Body of pancreas (tissue), 4 donors: Measurements from ENCODE around the gene ZSWIM7. TPM values are rescaled to one million over a fixed set of nuclear protein-coding genes. Genes with fewer than 3 reads are reported as not detected.
"Not testable (repeated sequence)": the region's sequence is repeated elsewhere in the genome, so short reads cannot be mapped to it uniquely, and the experiment has no call there.

ENCODE experiments used
- ATAC-seq: fragments of 150-250 bp; one replicate; pipeline ENCODE4 v1.9.1; 2016
- DNase-seq, 4 donors: peaks; one replicate each; pipeline ENCODE4 v3.0.0-alpha.2; 2019
- H3K27ac ChIP-seq, 4 donors: fragments of 200-600 bp; sonication (generic); 1 replicate in 3 of 4; 2 replicates in 1 of 4; pipeline versions ENCODE4 v1.5.1 to v1.6.1; 2016 to 2019; ENCODE audit warnings: mild to moderate bottlenecking in 1 of 4, mixed read lengths in 1 of 4, moderate library complexity in 1 of 4
- H3K27me3 ChIP-seq, 2 donors: fragments of 200-600 bp; sonication (generic); one replicate each; pipeline ENCODE4 v1.6.0; 2016; ENCODE audit warnings: mild to moderate bottlenecking in 1 of 2
- H3K36me3 ChIP-seq, 2 donors: fragments of 200-600 bp; sonication (generic); replicated peaks in 1 of 2; 2 replicates each; pipeline ENCODE4 v1.5.1; 2016; ENCODE audit warnings: low read depth in 2 of 2; ENCODE audit not compliant: insufficient read depth in 1 of 2
- H3K4me1 ChIP-seq: fragments of 200-600 bp; sonication (generic); one replicate; pipeline ENCODE4 v1.6.0; 2016
- H3K4me3 ChIP-seq, 2 donors: fragments of 200-600 bp; sonication (generic); 1 replicate in 1 of 2; 2 replicates in 1 of 2; pipeline ENCODE4 v1.5.1; 2016 to 2019
- H3K9me3 ChIP-seq, 3 donors: fragments of 200-600 bp; sonication (generic); 1 replicate in 2 of 3; 2 replicates in 1 of 3; pipeline ENCODE4 v1.5.1; 2016
- POLR2A ChIP-seq, 3 donors: fragments of 450-650 bp; IDR thresholded peaks; one replicate each; pipeline ENCODE4 v1.6.1; 2016; ENCODE audit warnings: antibody characterized with exemption in 3 of 3, mild to moderate bottlenecking in 2 of 3
- WGBS, 2 donors: methylation state at CpG; one replicate each; pipeline ENCODE4 v1.1.5; 2017; 5-methylcytosine and 5-hydroxymethylcytosine counted together
- intact Hi-C: fragments of 100-400 bp; cut with DNase I; formaldehyde crosslinking; loops from one replicate; pipeline ENCODE4 v1.15.1; 2023
- total RNA-seq, 2 donors: library from RNA; depleted of rRNA; stranded (reverse); fragments of >200 nt; gene quantifications; one replicate each; pipeline ENCODE4 v1.1.0, GENCODE V29; 2016
- TF ChIP-seq, protein P1 (sequence below), 7 experiments: fragments of 450-650 bp in 4 of 7; fragments of 200-600 bp in 3 of 7; sonication (generic) in 3 of 7; IDR thresholded peaks; one replicate each; pipeline ENCODE4 v1.5.1; 2016 to 2019; ENCODE audit warnings: antibody characterized with exemption in 7 of 7

The ZSWIM7 gene
- total RNA-seq, 2 donors from 2014 or later, result 18.2 to 18.8 TPM

- 20 to 28% methylated on average over 25 to 39 of the region's 40 CpGs for WGBS, 2 donors
- peak overlapping the region in 3 of 4 donors; percentile 30 to 51 (median 36) for H3K27ac ChIP-seq
- ATAC-seq, result no peak
- DNase-seq, result no peak
- no peaks in the 10 kb centered on the region for H3K27me3 ChIP-seq
- peak overlapping the region; percentile 15 to 61 for H3K4me3 ChIP-seq
- H3K9me3 ChIP-seq, result no peaks in the 10 kb centered on the region
- TF ChIP-seq, protein P1, sequence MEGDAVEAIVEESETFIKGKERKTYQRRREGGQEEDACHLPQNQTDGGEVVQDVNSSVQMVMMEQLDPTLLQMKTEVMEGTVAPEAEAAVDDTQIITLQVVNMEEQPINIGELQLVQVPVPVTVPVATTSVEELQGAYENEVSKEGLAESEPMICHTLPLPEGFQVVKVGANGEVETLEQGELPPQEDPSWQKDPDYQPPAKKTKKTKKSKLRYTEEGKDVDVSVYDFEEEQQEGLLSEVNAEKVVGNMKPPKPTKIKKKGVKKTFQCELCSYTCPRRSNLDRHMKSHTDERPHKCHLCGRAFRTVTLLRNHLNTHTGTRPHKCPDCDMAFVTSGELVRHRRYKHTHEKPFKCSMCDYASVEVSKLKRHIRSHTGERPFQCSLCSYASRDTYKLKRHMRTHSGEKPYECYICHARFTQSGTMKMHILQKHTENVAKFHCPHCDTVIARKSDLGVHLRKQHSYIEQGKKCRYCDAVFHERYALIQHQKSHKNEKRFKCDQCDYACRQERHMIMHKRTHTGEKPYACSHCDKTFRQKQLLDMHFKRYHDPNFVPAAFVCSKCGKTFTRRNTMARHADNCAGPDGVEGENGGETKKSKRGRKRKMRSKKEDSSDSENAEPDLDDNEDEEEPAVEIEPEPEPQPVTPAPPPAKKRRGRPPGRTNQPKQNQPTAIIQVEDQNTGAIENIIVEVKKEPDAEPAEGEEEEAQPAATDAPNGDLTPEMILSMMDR (IDR thresholded peaks at IDR 0.05), result no peak
- TF ChIP-seq POLR2A (IDR thresholded peaks at IDR 0.05), result no peak
- intact Hi-C loops, result no loop called here
- peaks cover 16% of the 10 kb centered on the region for H3K4me1 ChIP-seq
- no peaks in the 10 kb centered on the region for H3K36me3 ChIP-seq
These were observed 55.3 kb downstream of the ZSWIM7 start for GRCh38 chr17:15943971-15944758.

DNA sequence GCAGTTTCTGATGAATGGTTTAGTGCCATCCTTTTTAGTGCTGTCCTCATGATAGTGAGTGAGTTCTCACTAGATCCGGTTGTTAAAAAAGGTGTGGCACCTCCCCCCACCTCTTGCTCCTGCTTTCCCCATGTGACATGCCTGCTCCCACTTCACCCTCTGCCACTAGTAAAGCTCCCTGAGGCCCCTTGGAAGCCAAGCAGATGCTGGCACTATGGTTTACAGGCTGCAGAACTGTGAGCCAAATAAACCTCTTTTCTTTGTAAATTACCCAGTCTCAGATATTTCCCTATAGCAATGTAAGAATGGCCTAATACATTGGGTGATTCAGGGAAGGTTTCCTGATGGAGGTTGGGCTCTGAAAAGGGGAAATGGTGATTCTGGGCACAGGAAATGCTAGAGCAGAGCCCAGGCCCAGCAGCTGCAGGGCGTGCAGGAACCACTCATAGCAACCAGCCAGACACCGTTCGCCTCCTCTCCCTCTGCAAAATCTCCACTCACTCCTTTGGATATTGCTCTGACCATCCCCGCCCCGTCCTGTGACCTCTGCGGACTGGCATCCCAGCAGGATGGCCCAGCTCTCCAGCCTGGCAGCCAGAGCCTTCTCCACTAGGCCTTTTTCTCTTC lies 57.2 kb downstream of the ZSWIM7 start:
- no peaks in the 10 kb centered on the region for H3K9me3 ChIP-seq
- peak in 1 of 4 donors; percentile 31 for DNase-seq
- H3K27ac ChIP-seq, result no peak overlapping the region
- TF ChIP-seq, protein P1 (IDR thresholded peaks at IDR 0.05), result no peak
- no peak for TF ChIP-seq POLR2A (IDR thresholded peaks at IDR 0.05)
- no peak for ATAC-seq
- 88 to 91% methylated on average over 7 of the region's 7 CpGs for WGBS, 2 donors
- H3K27me3 ChIP-seq, result no peaks in the 10 kb centered on the region
- H3K4me3 ChIP-seq, result no peak overlapping the region
- no peaks in the 10 kb centered on the region for H3K36me3 ChIP-seq
- intact Hi-C loops, result no loop called here
- H3K4me1 ChIP-seq, result peaks cover 16% of the 10 kb centered on the region

DNA sequence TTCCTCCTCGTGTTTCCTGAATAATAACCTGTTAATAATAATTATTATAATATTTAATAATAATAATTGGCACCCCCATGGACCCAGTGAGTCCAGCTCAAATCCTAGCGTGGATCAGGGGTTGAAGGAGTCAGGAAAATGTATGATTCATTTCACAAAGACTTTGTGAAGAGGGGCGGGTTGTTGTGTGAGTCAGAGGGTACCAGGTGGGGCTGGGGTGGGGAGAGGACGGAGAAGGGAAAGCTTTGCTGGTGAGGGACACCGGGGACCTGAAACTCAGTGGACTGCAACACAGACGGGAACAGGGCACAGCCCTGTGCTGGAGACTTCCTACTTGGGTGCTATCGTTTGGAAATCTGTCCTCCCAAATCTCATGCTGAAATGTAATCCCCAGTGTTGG lies 57.7 kb downstream of the ZSWIM7 start:
- 78 to 87% methylated on average over 7 of the region's 7 CpGs for WGBS, 2 donors
- TF ChIP-seq, protein P1 (IDR thresholded peaks at IDR 0.05), result no peak
- TF ChIP-seq POLR2A (IDR thresholded peaks at IDR 0.05), result no peak
- Histone ChIP-seq H3K9me3 (no peaks in the 10 kb centered on the region), H3K4me1 (peaks cover 16% of the 10 kb centered on the region), H3K27me3 (no peaks in the 10 kb centered on the region), H3K4me3 (no peak overlapping the region), H3K36me3 (no peaks in the 10 kb centered on the region), H3K27ac (no peak overlapping the region)
- DNase-seq (no peak), ATAC-seq (no peak)
- intact Hi-C loops, result no loop called here

DNA sequence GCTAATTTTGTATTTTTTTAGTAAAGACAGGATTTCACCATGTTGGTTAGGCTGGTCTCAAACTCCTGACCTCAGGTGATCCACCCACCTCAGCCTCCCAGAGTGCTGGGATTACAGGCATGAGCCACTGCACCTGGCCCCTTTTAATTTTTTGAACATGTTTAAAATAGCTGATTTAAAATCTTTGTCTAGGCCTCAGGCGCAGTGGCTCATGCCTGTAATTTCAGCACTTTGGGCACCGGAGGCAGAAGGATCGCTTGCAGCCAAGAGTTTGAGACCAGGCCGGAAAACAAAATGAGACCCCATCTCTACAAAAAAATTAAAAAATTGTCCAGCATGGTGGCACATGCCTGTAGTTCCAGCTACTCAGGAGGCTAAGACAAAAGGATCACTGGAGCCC lies 63.0 kb downstream of the ZSWIM7 start:
- H3K36me3 ChIP-seq, H3K27me3 ChIP-seq, ATAC-seq, intact Hi-C loops, H3K27ac ChIP-seq, DNase-seq, H3K4me1 ChIP-seq, H3K9me3 ChIP-seq, H3K4me3 ChIP-seq: not testable (repeated sequence)
- 92 to 95% methylated on average over 4 of the region's 4 CpGs for WGBS, 2 donors

- Histone ChIP-seq H3K36me3 (no peaks in the 10 kb centered on the region), H3K4me1 (no peaks in the 10 kb centered on the region), H3K27me3 (no peaks in the 10 kb centered on the region), H3K27ac (no peak overlapping the region), H3K4me3 (no peak overlapping the region), H3K9me3 (no peaks in the 10 kb centered on the region)
- DNase-seq, result no peak
- TF ChIP-seq, protein P1 (IDR thresholded peaks at IDR 0.05), result no peak
- TF ChIP-seq POLR2A (IDR thresholded peaks at IDR 0.05), result no peak
- no peak for ATAC-seq
- intact Hi-C loops, result no loop called here
- 90 to 93% methylated on average over 7 of the region's 7 CpGs for WGBS, 2 donors
These were observed 63.6 kb downstream of the ZSWIM7 start for GRCh38 chr17:15935891-15936290.
